Activated CD4-positive, CD25-positive, alpha-beta regulatory T cell treated with anti-CD3 and anti-CD28 coated beads, Interleukin-2, amount 50 U/mL, for 72 hours (primary cell): ENCODE results near the gene CDH13.

ENCODE experiments used
- DNase-seq: peaks from one replicate; pipeline ENCODE4 v3.0.0; 2021

The CDH13 gene

GRCh38 chr16:82626791-82627261 is at the start of gene CDH13:
TSS of gene CDH13 (plus strand) at chr16:82626969.
- DNase-seq: no peak

DNA sequence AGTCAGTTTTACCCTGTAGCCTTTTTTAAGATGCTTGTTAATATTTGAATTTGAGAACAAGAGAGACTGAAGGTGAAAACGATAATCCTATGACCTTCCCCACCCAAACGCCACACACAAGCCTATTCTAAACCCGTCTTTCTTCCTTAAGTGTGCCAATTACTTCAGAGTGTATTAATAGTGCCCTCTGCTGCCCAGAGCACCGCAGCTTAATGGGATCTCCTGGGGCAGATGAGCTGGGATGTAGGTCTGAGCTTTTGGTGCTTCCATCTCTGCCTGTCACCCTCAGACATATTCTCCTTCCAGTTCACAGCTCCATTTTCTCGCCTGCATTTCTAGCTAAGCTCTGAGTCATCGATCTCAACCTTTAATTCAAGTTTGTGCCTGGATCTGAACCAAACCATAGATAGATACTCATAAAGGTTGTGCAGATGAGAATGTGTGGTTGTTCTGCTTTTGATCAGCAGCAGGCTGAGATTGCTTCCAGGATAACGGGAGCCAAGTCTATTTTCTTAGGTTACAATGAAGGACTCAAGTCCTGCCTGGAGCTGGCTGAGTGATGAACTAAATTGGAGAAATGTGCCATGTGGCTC is 46.4 kb upstream of the CDH13 start:
- DNase-seq: no peak

GRCh38 chr16:82582975-82583374 is 43.8 kb upstream of the CDH13 start:
- no peak for DNase-seq

GRCh38 chr16:82583422-82583821 is 43.3 kb upstream of the CDH13 start:
- no peak for DNase-seq

- no peak for DNase-seq
Measured at GRCh38 chr16:82584553-82585152, 42.1 kb upstream of the CDH13 start.

DNA sequence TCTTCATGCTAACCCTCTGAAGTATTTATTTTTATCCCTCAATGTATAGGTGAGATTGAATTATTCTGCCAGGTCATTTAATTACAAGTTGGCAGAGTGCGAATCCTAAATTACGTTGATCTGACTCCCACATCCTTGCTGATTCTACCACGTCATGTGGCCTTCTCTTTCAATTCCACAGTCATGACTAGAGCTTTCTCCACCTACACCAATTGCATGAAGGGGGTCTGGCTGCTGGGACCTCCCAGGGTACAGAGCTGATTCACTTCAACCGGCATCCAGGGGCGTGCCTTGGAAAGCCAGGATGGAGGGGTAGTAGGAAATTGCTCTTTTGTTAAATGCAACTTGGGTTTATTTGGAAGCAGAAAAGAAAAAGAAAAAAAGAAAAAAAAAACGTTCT is 41.1 kb upstream of the CDH13 start:
- no peak for DNase-seq

GRCh38 chr16:82586130-82586529 is 40.6 kb upstream of the CDH13 start:
- DNase-seq: no peak

DNA sequence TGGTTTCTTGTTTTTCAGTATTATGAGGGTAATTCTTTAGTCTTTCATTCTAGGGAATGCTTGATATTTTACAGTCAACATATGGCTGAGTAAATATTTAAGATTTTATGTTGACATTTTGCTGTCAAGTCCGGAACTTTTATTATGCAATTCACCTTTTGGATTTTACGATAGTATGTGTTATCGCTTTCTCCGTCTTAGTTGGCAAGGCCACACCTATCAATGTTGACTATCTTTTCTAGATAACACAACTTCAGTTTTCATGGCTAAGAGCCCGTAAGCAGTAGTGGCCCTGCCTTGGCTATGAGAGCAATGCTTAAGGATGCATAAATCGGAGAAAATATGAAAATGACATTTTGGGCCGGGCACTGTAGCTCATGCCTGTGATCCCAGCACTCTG is 39.5 kb upstream of the CDH13 start:
- no peak for DNase-seq

DNA sequence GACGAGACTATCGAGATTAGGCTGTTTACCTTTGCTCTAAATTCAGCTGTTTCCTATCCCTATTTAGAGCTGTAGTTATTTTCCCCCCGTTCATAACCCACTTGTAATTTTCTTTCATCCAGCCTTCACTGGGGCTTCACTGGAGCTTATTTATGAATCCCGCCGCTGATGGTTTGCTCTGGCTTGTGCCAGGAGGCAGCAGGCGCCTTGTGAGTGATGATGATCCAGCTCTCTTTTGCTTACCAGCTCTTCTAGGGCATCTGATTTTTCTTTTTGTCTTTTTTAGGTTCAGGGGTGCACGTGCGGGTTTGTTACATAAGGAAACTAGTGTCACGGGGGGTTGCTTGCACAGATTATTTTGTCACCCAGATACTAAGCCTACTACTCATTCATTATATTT is 37.4 kb upstream of the CDH13 start:
- DNase-seq: no peak

DNA sequence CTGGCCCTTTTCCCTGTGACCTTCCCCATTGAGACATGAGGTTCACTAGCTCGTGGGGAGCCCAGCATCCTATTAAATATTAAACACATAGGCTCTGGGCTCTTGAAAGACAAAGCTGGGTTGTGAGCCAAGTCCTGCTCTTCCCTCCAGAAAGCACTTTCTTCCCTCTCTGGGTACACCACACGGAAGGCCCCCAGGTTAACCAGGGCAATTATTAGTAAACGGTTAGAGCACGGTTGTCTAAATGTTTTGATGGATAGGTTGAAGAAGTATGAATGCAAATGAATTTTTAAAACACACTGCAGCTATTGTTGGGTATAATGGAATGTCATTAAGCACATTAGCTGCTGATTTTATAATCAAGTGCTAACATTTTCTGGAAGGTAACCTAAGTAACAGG is 32.7 kb upstream of the CDH13 start:
- no peak for DNase-seq

- DNase-seq: no peak
Measured at GRCh38 chr16:82598771-82599170, 28.0 kb upstream of the CDH13 start.

DNA sequence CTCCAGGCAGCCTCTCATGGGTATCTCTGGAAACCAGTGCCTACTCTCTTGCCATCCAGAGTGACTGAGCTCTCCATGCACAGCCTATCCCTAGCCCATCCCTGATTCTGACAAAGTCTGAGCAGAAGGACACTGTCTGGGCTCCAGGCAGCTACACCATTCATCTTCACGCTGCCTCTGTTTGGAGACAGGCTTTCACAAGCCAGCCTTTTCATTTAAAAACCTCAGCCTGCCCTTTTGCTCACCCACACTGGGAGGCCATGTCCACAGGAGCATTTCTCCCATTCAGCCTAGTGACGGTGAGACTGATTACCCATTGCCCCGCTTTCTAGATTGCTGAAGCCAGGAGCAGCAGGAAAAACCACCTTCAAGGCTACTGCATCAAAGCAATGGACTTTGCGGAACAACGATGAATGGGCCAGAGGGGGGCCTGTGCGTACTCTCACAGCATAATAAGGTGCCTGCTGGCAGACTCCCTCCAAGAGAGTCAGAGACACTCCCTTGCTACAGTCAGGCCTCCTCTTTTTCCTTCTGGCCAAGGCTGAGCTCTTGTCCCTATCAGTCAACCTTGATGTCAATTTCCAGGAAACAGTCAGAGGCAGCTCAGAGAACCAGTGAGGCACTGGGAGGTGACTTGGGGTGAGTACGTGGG is 24.7 kb upstream of the CDH13 start:
- no peak for DNase-seq

- DNase-seq: no peak
Measured at GRCh38 chr16:82603784-82604411, 22.9 kb upstream of the CDH13 start.

DNA sequence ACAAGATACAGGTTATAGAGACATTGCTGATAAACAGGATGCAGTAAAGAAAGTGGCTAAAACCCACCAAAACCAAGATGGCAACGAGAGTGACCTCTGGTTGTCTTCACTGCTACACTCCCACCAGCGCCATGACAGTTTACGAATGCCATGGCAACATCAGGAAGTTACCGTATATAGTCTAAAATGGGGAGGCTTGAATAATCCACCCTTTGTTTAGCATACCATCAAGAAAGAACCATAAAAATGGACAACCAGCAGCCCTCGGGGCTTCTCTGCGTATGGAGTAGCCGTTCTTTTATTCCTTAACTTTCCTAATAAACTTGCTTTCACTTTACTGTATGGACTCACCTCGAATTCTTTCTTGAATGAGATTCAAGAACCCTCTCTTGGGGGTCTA is 21.7 kb upstream of the CDH13 start:
- DNase-seq: no peak

GRCh38 chr16:82605863-82606620 is 20.7 kb upstream of the CDH13 start:
- no peak for DNase-seq

DNA sequence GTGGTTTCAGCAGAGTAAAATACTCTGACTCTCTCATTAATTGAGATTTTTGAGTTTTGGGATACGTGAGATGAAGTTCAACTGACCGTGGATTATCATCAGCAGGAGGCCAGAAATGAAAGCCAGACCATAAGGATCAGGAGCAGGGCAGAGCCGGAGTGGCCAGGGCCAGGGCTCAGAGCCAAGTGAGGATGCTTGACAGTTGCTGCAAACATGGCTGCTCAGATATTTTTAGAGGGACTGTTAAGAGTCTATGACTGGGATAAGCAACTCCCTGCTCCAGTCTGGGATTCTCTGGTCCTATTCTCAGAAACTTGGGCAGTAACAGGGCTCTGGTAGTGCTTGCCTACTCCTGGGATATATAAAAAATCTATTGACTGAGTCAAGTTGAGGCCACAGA is 17.6 kb upstream of the CDH13 start:
- DNase-seq: no peak

DNA sequence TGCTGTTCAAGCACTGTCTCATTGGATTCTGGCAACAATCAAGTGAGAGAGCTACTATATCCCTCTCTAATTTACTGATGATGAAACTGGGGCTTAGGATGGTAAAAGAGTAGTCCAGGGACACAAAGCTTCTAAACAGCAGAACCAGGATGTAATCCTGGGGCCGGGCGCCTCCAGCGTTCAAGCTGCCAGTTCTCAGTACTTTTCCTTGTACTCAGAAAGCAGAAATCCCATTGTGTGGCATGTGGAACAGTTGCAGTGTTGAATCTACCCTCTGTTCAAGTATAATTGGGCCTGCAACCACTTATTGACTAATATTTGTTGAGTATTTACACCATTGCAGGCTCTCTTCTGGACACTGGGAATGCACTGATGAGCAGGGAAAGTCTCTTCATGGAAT is 14.5 kb upstream of the CDH13 start:
- no peak for DNase-seq

- DNase-seq: no peak
Measured at GRCh38 chr16:82616356-82616755, 10.4 kb upstream of the CDH13 start.

- DNase-seq: no peak
Measured at GRCh38 chr16:82621781-82622180, 5.0 kb upstream of the CDH13 start.

GRCh38 chr16:82623241-82623640 is 3.5 kb upstream of the CDH13 start:
- DNase-seq: no peak

- DNase-seq: no peak
Measured at GRCh38 chr16:82625066-82625968, 1.5 kb upstream of the CDH13 start.

DNA sequence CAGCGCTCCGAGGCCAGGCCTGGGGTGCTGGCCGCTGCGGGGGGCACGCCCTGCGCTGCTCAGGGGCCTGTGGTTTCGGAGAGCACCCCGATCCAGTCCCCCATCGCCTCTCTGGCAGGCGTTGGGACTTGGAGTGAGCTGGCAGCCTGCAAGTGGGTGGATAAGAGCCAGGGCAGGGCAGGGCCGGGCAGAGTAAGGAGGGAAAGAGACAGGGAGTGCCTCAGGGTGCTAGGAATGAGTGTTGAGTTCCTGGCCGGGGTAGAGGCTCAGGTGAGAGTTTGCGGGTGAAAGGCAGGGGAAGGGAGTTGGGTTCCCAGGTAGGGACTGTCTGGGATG is 1.3 kb downstream of the CDH13 start:
- no peak for DNase-seq
